ENCODE measurements around the gene CPPED1. TPM values are rescaled to one million over a fixed set of nuclear protein-coding genes. Genes with fewer than 3 reads are reported as not detected.

CPPED1 gene
- total RNA-seq, 1 experiment from 2014 or later, result 34.9 TPM

GRCh38 chr16:12697437-12697836 is 106.2 kb downstream of the CPPED1 start:
- H3K36me3 ChIP-seq (ENCODE audit: control insufficient read depth, insufficient read depth, low read length), result no peaks in the 10 kb centered on the region
- DNase-seq, result no peak

GRCh38 chr16:12695454-12695853 is 108.2 kb downstream of the CPPED1 start:
- intact Hi-C loops (cut with micrococcal nuclease; ENCODE audit: unreplicated experiment), result no loop called here
- TF ChIP-seq CTCF (IDR thresholded peaks at IDR 0.05; ENCODE audit: insufficient read depth in 1 of 2, low read depth in 1 of 2, low read length in 1 of 2, severe bottlenecking in 1 of 2, unreplicated experiment in 1 of 2), result no peak
- H3K36me3 ChIP-seq (ENCODE audit: control insufficient read depth, insufficient read depth, low read length), result no peaks in the 10 kb centered on the region
- H3K9me3 ChIP-seq, result no peaks in the 10 kb centered on the region
- H3K4me1 ChIP-seq, result no peaks in the 10 kb centered on the region
- H3K4me3 ChIP-seq (ENCODE audit: low read depth, low read length), result no peak overlapping the region
- Mint-ChIP-seq H3K9me3 (ENCODE audit: unreplicated experiment) (no peaks in the 10 kb centered on the region), H3K27me3 (ENCODE audit: insufficient read depth, unreplicated experiment) (no peaks in the 10 kb centered on the region), H3K27ac (ENCODE audit: unreplicated experiment) (no peak overlapping the region), H3K36me3 (ENCODE audit: insufficient read depth, unreplicated experiment) (peaks cover 6% of the 10 kb centered on the region), H3K4me1 (ENCODE audit: low read depth, unreplicated experiment) (no peaks in the 10 kb centered on the region), H3K4me3 (ENCODE audit: unreplicated experiment) (no peak overlapping the region)
- DNase-seq, result no peak
- ChIA-PET CTCF (no interaction called here), POLR2A (no interaction called here)
- BruUV-seq (replicated peaks), result no TSS peak
- no peaks in the 10 kb centered on the region for H3K27me3 ChIP-seq (replicated peaks; ENCODE audit: control insufficient read depth, insufficient read depth, low read length)

More at GRCh38 chr16:12697437-12697836, 106.2 kb downstream of the CPPED1 start:
- ChIA-PET CTCF (no interaction called here), POLR2A (no interaction called here)
- no peaks in the 10 kb centered on the region for H3K9me3 ChIP-seq
- no peak overlapping the region for H3K4me3 ChIP-seq (ENCODE audit: low read depth, low read length)
- no TSS peak for BruUV-seq (replicated peaks)
- TF ChIP-seq CTCF (IDR thresholded peaks at IDR 0.05; ENCODE audit: insufficient read depth in 1 of 2, low read depth in 1 of 2, low read length in 1 of 2, severe bottlenecking in 1 of 2, unreplicated experiment in 1 of 2), result no peak
- Mint-ChIP-seq H3K9me3 (ENCODE audit: unreplicated experiment) (no peaks in the 10 kb centered on the region), H3K27me3 (ENCODE audit: insufficient read depth, unreplicated experiment) (no peaks in the 10 kb centered on the region), H3K36me3 (ENCODE audit: insufficient read depth, unreplicated experiment) (peaks cover 11% of the 10 kb centered on the region), H3K4me1 (ENCODE audit: low read depth, unreplicated experiment) (no peaks in the 10 kb centered on the region), H3K27ac (ENCODE audit: unreplicated experiment) (no peak overlapping the region), H3K4me3 (ENCODE audit: unreplicated experiment) (no peak overlapping the region)
- no peaks in the 10 kb centered on the region for H3K4me1 ChIP-seq
- intact Hi-C loops (cut with micrococcal nuclease; ENCODE audit: unreplicated experiment), result no loop called here
- no peaks in the 10 kb centered on the region for H3K27me3 ChIP-seq (replicated peaks; ENCODE audit: control insufficient read depth, insufficient read depth, low read length)

GRCh38 chr16:12690024-12690423 is 113.7 kb downstream of the CPPED1 start:
- DNase-seq, result no peak
- no peak overlapping the region for H3K4me3 Mint-ChIP-seq (ENCODE audit: unreplicated experiment)
- POLR2A ChIA-PET, result no interaction called here
- Histone ChIP-seq H3K27me3 (replicated peaks; ENCODE audit: control insufficient read depth, insufficient read depth, low read length) (no peaks in the 10 kb centered on the region), H3K4me3 (ENCODE audit: low read depth, low read length) (no peak overlapping the region), H3K36me3 (ENCODE audit: control insufficient read depth, insufficient read depth, low read length) (no peaks in the 10 kb centered on the region), H3K9me3 (no peaks in the 10 kb centered on the region), H3K4me1 (no peaks in the 10 kb centered on the region)
- H3K9me3 Mint-ChIP-seq (ENCODE audit: unreplicated experiment), result no peaks in the 10 kb centered on the region
- H3K36me3 Mint-ChIP-seq (ENCODE audit: insufficient read depth, unreplicated experiment), result peaks cover 6% of the 10 kb centered on the region
- TF ChIP-seq CTCF (IDR thresholded peaks at IDR 0.05; ENCODE audit: insufficient read depth in 1 of 2, low read depth in 1 of 2, low read length in 1 of 2, severe bottlenecking in 1 of 2, unreplicated experiment in 1 of 2), result no peak
- CTCF ChIA-PET, result no interaction called here
- BruUV-seq (replicated peaks), result no TSS peak
- H3K4me1 Mint-ChIP-seq (ENCODE audit: low read depth, unreplicated experiment), result no peaks in the 10 kb centered on the region
- H3K27me3 Mint-ChIP-seq (ENCODE audit: insufficient read depth, unreplicated experiment), result no peaks in the 10 kb centered on the region
- intact Hi-C loops (cut with micrococcal nuclease; ENCODE audit: unreplicated experiment), result no loop called here
- no peak overlapping the region for H3K27ac Mint-ChIP-seq (ENCODE audit: unreplicated experiment)
